GM12865 (cell line): ENCODE results near the gene CREBBP.

Experiments
- DNase-seq: peaks from one replicate; pipeline ENCODE4 v3.0.0; 2010; ENCODE audit warnings: low read depth
- H3K4me3 ChIP-seq: 2 replicates; pipeline ENCODE4 v1.5.1; 2011; ENCODE audit warnings: mild to moderate bottlenecking, low read depth, low read length, control low read depth
- TF ChIP-seq, protein P1 (sequence below): IDR thresholded peaks from 2 replicates; pipeline ENCODE4 v1.5.1; 2011; ENCODE audit warnings: low read length, control low read depth, low read depth, inconsistent platforms; ENCODE audit not compliant: insufficient read depth; ENCODE audit errors: missing control alignments

CREBBP gene

DNA sequence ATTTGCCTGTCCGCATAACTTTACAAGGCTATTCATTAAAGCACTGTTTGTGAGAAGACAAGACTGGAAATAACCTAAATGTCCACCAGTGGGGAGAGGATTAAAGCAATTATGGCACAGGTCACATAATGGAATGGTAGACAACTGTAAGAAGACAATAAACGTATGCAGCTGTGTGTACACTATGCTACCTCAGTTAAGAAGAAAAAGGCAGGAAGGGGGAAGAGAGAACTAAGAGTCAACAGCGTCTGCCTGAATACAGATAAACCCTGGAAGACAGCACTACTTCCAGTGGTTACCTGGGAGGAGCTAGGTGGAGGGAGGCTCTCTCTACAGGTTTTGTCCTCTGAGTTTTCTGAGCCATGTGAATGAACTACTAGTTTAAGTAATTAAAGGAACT, 15.3 kb downstream of the CREBBP start:
- no peak for DNase-seq
- TF ChIP-seq, protein P1, sequence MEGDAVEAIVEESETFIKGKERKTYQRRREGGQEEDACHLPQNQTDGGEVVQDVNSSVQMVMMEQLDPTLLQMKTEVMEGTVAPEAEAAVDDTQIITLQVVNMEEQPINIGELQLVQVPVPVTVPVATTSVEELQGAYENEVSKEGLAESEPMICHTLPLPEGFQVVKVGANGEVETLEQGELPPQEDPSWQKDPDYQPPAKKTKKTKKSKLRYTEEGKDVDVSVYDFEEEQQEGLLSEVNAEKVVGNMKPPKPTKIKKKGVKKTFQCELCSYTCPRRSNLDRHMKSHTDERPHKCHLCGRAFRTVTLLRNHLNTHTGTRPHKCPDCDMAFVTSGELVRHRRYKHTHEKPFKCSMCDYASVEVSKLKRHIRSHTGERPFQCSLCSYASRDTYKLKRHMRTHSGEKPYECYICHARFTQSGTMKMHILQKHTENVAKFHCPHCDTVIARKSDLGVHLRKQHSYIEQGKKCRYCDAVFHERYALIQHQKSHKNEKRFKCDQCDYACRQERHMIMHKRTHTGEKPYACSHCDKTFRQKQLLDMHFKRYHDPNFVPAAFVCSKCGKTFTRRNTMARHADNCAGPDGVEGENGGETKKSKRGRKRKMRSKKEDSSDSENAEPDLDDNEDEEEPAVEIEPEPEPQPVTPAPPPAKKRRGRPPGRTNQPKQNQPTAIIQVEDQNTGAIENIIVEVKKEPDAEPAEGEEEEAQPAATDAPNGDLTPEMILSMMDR, result no peak
- no peak overlapping the region for H3K4me3 ChIP-seq

DNA sequence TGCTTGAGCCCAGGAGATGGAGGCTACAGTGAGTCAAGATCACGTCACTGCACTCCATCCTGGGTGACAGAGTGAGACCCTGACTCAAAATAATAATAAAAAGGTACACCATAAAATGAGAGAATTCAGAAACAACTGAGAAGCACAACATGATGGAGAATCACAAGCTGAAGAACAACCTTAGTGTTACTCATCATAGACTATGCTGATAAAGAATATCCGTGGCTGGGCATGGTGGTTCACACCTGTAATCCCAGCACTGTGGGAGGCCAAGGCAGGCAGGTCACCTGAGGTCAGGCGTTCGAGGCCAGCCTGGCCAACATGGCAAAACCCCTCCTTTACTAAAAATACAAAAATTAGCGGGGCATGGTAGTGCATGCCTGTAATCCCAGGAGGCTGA, 16.0 kb downstream of the CREBBP start:
- no peak overlapping the region for H3K4me3 ChIP-seq
- no peak for DNase-seq
- TF ChIP-seq, protein P1, result no peak

DNA sequence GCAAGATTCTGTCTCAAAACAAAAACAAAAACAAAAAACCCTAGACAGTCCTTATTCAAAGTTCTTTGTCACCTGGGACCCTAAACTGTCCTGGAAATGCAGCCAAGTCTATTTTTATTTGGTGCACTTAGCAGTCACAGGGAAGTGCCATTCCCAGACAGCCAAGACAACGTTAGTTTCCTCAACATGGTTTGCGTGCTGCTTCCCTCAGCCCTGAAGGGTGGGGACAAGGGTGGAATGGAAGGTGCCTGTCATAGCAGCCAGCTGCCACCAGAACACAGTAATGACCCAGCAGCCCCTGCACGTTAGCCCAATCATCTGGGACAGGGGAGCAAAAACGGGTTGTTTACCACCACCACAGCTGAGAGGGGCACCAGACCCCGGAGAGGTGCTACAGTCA, 16.9 kb downstream of the CREBBP start:
- TF ChIP-seq, protein P1, result no peak
- DNase-seq, result no peak
- H3K4me3 ChIP-seq, result no peak overlapping the region

DNA sequence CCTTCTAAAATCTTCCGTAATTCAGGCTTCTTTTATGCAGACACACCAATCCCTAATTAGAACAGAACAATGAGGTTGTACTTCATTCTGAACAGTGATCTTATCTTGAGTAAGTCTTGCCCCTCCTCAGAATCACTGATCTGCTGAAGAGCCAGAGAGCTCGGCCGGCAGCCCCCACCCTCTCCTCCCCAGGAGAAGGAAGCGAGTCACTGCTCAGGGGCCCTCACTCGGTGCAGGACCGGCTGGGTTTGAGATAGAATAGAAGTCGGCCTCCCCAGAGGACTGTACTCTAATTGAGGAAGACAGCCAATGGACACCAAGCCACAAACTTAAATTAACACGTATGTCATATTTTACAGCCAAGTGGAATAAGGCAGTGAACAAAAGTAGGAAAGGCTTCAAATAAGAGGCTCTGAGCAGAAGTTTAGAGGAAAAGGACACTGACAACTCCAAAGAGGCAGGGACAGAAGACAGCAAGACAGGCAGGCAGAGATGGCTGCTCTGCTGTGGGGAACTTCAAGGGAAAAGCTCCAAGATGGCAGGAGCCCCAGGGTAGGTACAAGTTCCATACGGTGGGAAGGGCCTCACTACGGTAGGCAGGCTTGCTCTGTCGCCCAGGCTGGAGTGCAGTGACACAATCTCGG, 18.6 kb downstream of the CREBBP start:
- TF ChIP-seq, protein P1, result no peak
- DNase-seq, result no peak
- H3K4me3 ChIP-seq, result no peak overlapping the region

DNA sequence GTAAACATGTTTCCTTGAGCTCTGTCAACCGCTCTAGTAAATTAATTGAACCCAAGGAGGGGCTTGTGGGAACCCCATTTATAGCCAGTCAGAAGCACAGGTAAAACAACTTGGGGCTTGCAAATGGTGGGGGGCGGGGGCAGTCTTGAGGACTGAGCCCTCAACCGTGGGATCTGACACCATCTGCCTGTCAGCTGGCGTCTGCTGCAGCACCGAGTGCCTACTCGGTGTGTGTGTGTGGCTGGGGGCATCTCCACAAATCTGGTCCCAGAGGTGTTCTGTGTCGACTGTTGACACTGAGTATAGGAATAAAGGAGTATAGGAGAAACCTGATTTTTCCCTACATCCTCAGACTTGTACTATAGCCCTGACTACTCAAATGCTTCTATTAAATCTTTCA, 20.6 kb downstream of the CREBBP start:
- DNase-seq, result no peak
- TF ChIP-seq, protein P1, result no peak
- H3K4me3 ChIP-seq, result no peak overlapping the region

DNA sequence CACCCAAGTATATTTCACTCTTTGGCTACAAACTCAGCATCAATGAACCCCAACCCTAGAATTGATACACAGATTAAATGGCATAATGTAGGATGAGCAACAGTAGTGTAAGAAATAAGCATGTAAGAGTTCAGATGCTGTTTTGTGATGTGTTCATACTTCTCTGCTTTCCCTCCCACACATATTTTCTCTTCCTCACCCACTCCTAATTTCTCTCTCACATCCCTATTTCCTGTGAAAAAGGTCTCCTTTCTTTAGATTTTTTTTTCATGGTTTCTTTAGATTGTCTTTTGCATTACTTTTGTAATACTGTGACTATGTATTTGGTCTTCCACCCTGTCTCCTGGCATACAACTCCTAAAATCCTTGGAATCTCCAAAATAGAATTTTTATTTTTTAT, 21.7 kb downstream of the CREBBP start:
- no peak for DNase-seq
- TF ChIP-seq, protein P1, result no peak
- H3K4me3 ChIP-seq, result no peak overlapping the region

DNA sequence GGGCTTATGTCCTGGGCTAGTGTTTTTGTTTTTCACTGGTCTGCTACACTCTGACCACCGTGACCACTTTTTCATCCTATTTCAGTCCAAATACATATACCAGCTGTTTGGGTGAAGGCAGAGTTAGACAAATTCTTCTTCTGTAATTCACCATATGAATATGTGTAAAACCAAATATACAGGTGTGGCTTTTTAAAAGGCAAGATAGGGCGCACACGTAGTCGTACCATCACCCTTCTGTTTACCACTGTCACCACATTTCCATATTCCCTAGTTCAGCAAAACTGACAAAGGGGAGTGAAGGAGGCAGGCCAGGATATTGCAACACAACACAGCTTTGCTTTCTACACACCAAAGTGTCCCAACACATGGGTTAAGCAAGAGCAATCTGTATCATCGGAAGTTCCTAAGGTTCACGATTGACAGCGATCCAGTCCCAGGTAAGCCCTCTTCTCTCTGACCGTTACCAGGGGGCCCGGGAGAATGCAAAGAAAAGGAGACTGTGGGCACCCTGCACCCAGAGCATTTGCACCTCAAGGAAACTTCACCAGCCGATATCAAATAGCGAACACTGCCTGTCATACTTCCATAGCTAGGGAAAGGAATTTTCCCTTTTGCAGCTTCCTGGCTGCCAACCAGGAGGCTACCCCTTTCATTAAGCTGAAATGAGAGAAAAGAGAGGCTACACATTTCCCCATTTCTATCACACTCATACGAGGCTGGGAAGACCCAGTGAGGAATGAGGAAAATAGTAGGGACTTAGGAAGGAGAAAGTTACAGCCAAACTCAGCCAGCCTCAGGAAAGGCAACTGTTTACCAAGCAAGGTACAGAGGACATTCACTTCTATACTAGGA, 23.1 kb downstream of the CREBBP start:
- peak; percentile 83 for DNase-seq
- H3K4me3 ChIP-seq, result no peak overlapping the region
- TF ChIP-seq, protein P1, result no peak
